Neural progenitor cell (in vitro differentiated cells): ENCODE results near the gene TIGD2.

ENCODE experiments used
- CTCF ChIP-seq: fragments of 200-600 bp; sonication (generic); IDR thresholded peaks from 2 replicates; pipeline ENCODE4 v1.5.1; 2017; ENCODE audit warnings: antibody characterized with exemption, mild to moderate bottlenecking
- EZH2phosphoT487 ChIP-seq: fragments of 200-600 bp; sonication (generic); IDR thresholded peaks from 2 replicates; pipeline ENCODE4 v1.6.1; 2017; ENCODE audit warnings: antibody characterized with exemption

- no peak for TF ChIP-seq CTCF
- no peak for TF ChIP-seq EZH2phosphoT487
Observed at GRCh38 chr4:89137695-89138094, 26.4 kb downstream of the TIGD2 start.
